AG08396 (cell line): ENCODE results near the gene RGS9.
"Not testable (repeated sequence)": the region's sequence is repeated elsewhere in the genome, so short reads cannot be mapped to it uniquely, and the experiment has no call there.

Experiments used
- DNase-seq: peaks from one replicate; pipeline ENCODE4 v3.0.0; 2012; ENCODE audit warnings: low spot score, mixed read lengths

The RGS9 gene

GRCh38 chr17:65156835-65157565 is 19.8 kb downstream of the RGS9 start:
- DNase-seq, result no peak

- DNase-seq, result no peak
Measured at GRCh38 chr17:65158041-65158440, 20.9 kb downstream of the RGS9 start.

- DNase-seq, result no peak
Measured at GRCh38 chr17:65158622-65159021, 21.5 kb downstream of the RGS9 start.

GRCh38 chr17:65160516-65160915 is 23.3 kb downstream of the RGS9 start:
- DNase-seq, result no peak

GRCh38 chr17:65163990-65164495 is 26.9 kb downstream of the RGS9 start:
- peak; percentile 49 for DNase-seq

- no peak for DNase-seq
Measured at GRCh38 chr17:65166787-65167186, 29.6 kb downstream of the RGS9 start.

- DNase-seq, result no peak
Measured at GRCh38 chr17:65167566-65167965, 30.4 kb downstream of the RGS9 start.

GRCh38 chr17:65169691-65170090 is 32.5 kb downstream of the RGS9 start:
- no peak for DNase-seq

- peak; percentile 35 for DNase-seq
Measured at GRCh38 chr17:65170839-65171238, 33.7 kb downstream of the RGS9 start.

GRCh38 chr17:65171752-65172151 is 34.6 kb downstream of the RGS9 start:
- no peak for DNase-seq

- no peak for DNase-seq
Measured at GRCh38 chr17:65172496-65173136, 35.4 kb downstream of the RGS9 start.

- no peak for DNase-seq
Measured at GRCh38 chr17:65173284-65173793, 36.2 kb downstream of the RGS9 start.

- no peak for DNase-seq
Measured at GRCh38 chr17:65173976-65174683, 37.0 kb downstream of the RGS9 start.

GRCh38 chr17:65174974-65175373 is 37.8 kb downstream of the RGS9 start:
- DNase-seq, result no peak

GRCh38 chr17:65175952-65176351 is 38.8 kb downstream of the RGS9 start:
- DNase-seq, result no peak

GRCh38 chr17:65176646-65177409 is 39.7 kb downstream of the RGS9 start:
- no peak for DNase-seq

- peak; percentile 43 for DNase-seq
Measured at GRCh38 chr17:65177901-65178300, 40.7 kb downstream of the RGS9 start.

GRCh38 chr17:65180276-65180675 is 43.1 kb downstream of the RGS9 start:
- not testable (repeated sequence) for DNase-seq

GRCh38 chr17:65180752-65181236 is 43.6 kb downstream of the RGS9 start:
- not testable (repeated sequence) for DNase-seq

- no peak for DNase-seq
Measured at GRCh38 chr17:65181237-65182061, 44.3 kb downstream of the RGS9 start.

GRCh38 chr17:65182233-65182632 is 45.1 kb downstream of the RGS9 start:
- no peak for DNase-seq
